ENCODE measurements around the gene BCLAF3. TPM values are rescaled to one million over a fixed set of nuclear protein-coding genes. Genes with fewer than 3 reads are reported as not detected.

Gene BCLAF3
- 6.8 and 10.1 TPM in 2 replicates for total RNA-seq

DNA sequence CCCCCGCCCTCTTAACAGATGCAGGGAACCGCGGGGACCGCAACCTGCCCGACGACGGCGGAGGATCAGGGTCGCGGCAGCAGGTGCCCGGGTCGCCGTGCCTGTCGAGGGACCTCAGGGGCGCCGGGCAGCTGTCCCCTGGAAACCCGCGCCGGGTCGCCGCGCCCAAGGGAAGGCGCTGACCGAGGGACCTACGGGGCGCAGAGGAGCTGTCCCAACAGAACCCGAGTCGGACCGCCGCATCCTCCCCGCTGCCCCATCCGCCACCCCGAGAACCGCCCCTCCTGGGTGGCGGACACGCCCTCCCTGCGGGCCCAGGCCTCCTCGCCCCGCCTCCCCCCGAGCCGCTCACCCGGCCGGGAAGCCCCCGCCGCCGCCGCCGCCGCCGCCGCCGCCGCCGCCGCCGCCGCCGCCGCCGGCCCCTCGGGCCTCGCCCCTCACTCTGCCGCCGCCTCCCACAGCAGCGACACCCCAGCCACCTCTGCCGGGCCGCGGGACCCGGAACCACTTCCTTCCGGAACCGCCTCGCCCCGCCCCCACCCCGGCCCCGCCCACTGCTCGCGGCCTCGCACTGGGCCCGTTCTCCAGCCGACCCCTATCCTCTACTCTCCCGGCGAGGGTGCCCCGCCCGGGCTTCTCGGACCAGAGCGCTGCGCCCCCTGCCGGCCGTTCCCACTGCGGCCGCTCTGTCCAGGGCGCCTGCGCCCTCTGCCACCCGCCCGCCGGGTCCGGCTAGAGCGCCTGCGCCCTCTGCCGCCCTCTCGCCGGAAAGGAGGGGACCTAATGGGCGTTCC is at the start of gene BCLAF3:
BCLAF3 (minus strand) TSS at position 506 of the 794 bp plus-strand sequence. CDS start 20,797 bp downstream, outside the sequence.

Other genes with a start within 250 kb of the BCLAF3 start
- gene SH3KBP1, start 103.5 kb downstream of the BCLAF3 start, total RNA-seq = 25.8 and 38.7 TPM in 2 replicates
- under 0.01 and 0.05 TPM in 2 replicates for gene MAP7D2, start 125.8 kb upstream of the BCLAF3 start, total RNA-seq
- gene EIF1AX, start 150.8 kb upstream of the BCLAF3 start, total RNA-seq = 32.4 and 35.1 TPM in 2 replicates

Measured in smooth muscle cell of the umbilical artery (primary cell).